GM12878 (cell line): ENCODE measurements around the gene NKX2-3. TPM values are rescaled to one million over a fixed set of nuclear protein-coding genes. Genes with fewer than 3 reads are reported as not detected.

Experiments
- ATAC-seq: fragments of 200-7000 bp; cut with Tn5 transposase; 3 replicates; pipeline ENCODE4 v1.9.1; 2020; ENCODE audit warnings: mild to moderate bottlenecking, moderate library complexity
- BruUV-seq: library from RNA; stranded (reverse); fragments of 400-500 nt; replicated peaks from 2 replicates; lab custom pipeline; 2021; lab: Mats Ljungman, UMichigan
- CTCF ChIA-PET: fragments of 300-600 bp; sonication (Branson Sonifier 250); formaldehyde crosslinking; extraction: SDS; loops from one replicate; lab custom pipeline; 2021; ENCODE audit warnings: inconsistent platforms; lab: Yijun Ruan, JAX
- POLR2A ChIA-PET: fragments of 350-600 bp; formaldehyde crosslinking; extraction: SDS; loops from one replicate; lab custom pipeline; 2021; ENCODE audit warnings: inconsistent platforms; lab: Charles Lee
- RAD21 ChIA-PET: fragments of 300-600 bp; sonication (Branson Sonifier 250); formaldehyde crosslinking; loops from one replicate; lab custom pipeline; 2023; ENCODE audit warnings: antibody characterized with exemption; ENCODE audit not compliant: unreplicated experiment; lab: Charles Lee
- SMC1A ChIA-PET: fragments of 300-600 bp; sonication (Branson Sonifier 250); formaldehyde crosslinking; loops from one replicate; lab custom pipeline; 2023; ENCODE audit not compliant: unreplicated experiment, uncharacterized antibody; lab: Charles Lee
- DNase-seq: peaks from one replicate; pipeline ENCODE4 v3.0.0-alpha.2; 2011; ENCODE audit warnings: low read depth, low spot score
- FAIRE-seq: peaks from 3 replicates; lab custom pipeline; 2011; peaks lifted over from hg19 to GRCh38; lab: Jason Lieb, UNC
- H2AFZ ChIP-seq: 2 replicates; pipeline ENCODE4 v1.6.0; 2011; ENCODE audit warnings: low read depth, low read length, control low read depth; ENCODE audit not compliant: control insufficient read depth
- H3K27ac ChIP-seq: 2 replicates; pipeline ENCODE4 v1.5.1; 2011; ENCODE audit warnings: control low read depth; ENCODE audit not compliant: control insufficient read depth, insufficient read depth
- H3K27me3 ChIP-seq, 2 experiments: replicated peaks in 1 of 2; 2 replicates each; pipeline versions ENCODE4 v1.6.0 to v1.6.1; 2011; ENCODE audit warnings: low read length in 1 of 2; ENCODE audit not compliant: control insufficient read depth in 2 of 2, insufficient read depth in 2 of 2
- H3K36me3 ChIP-seq, 2 experiments: 2 replicates each; pipeline ENCODE4 v1.5.1; 2011; ENCODE audit warnings: low read length in 1 of 2; ENCODE audit not compliant: control insufficient read depth in 2 of 2, insufficient read depth in 2 of 2
- H3K4me1 ChIP-seq: 2 replicates; pipeline ENCODE4 v1.6.1; 2011; ENCODE audit warnings: mild to moderate bottlenecking, low read length, moderate library complexity, mixed read lengths; ENCODE audit not compliant: control insufficient read depth, insufficient read depth
- H3K4me2 ChIP-seq: 2 replicates; pipeline ENCODE4 v1.6.0; 2011; ENCODE audit warnings: control low read depth; ENCODE audit not compliant: control insufficient read depth, insufficient read depth
- H3K4me3 ChIP-seq: fragments of 200-600 bp; sonication (generic); 2 replicates; pipeline ENCODE4 v1.5.1; 2016
- H3K79me2 ChIP-seq: 2 replicates; pipeline ENCODE4 v1.6.0; 2011; ENCODE audit warnings: low read length; ENCODE audit not compliant: control insufficient read depth, insufficient read depth
- H3K9ac ChIP-seq: 2 replicates; pipeline ENCODE4 v1.8.0; 2011; ENCODE audit warnings: low read length, control low read depth, mixed read lengths; ENCODE audit not compliant: control insufficient read depth, insufficient read depth
- H3K9me3 ChIP-seq: replicated peaks from 3 replicates; pipeline ENCODE4 v1.5.1; 2011; ENCODE audit warnings: mild to moderate bottlenecking, low read length; ENCODE audit not compliant: control insufficient read depth, insufficient read depth
- H4K20me1 ChIP-seq: 2 replicates; pipeline ENCODE4 v1.6.0; 2011; ENCODE audit not compliant: control insufficient read depth, insufficient read depth
- NR2C2 ChIP-seq: IDR thresholded peaks from 2 replicates; pipeline ENCODE4 v1.6.1; 2011; ENCODE audit warnings: borderline replicate concordance, low read depth; ENCODE audit not compliant: control insufficient read depth, insufficient read length
- PAX8 ChIP-seq: fragments of 450-650 bp; IDR thresholded peaks from 2 replicates; pipeline ENCODE4 v1.6.1; 2017; ENCODE audit warnings: mild to moderate bottlenecking, moderate library complexity
- POU2F2 ChIP-seq: IDR thresholded peaks from 3 replicates; pipeline ENCODE4 v1.6.1; 2011; ENCODE audit warnings: low read depth, mild to moderate bottlenecking, low read length, borderline replicate concordance
- RELA ChIP-seq: fragments of 450-650 bp; IDR thresholded peaks from 2 replicates; pipeline ENCODE4 v1.8.0; 2014; ENCODE audit warnings: borderline replicate concordance; ENCODE audit not compliant: partially characterized antibody
- RFX5 ChIP-seq: IDR thresholded peaks from 2 replicates; pipeline ENCODE4 v1.6.1; 2011; ENCODE audit warnings: low read depth, low read length, improper control_type of control experiment
- SIN3A ChIP-seq: IDR thresholded peaks from 2 replicates; pipeline ENCODE4 v1.6.1; 2012; ENCODE audit warnings: low read depth, low read length, improper control_type of control experiment
- SIX5 ChIP-seq: IDR thresholded peaks from 2 replicates; pipeline ENCODE4 v1.6.1; 2011; ENCODE audit warnings: mild to moderate bottlenecking, low read depth, low read length, moderate library complexity; ENCODE audit not compliant: severe bottlenecking
- ZZZ3 ChIP-seq: IDR thresholded peaks from 2 replicates; pipeline ENCODE4 v1.6.1; 2011; ENCODE audit warnings: low read depth; ENCODE audit not compliant: control insufficient read depth, insufficient read length
- WGBS: methylation state at CpG from one replicate; pipeline ENCODE4 v1.1.6; 2016; ENCODE audit warnings: low lambda C conversion rate; ENCODE audit not compliant: insufficient replicate concordance, insufficient coverage; ENCODE audit errors: missing lambda C conversion rate; 5-methylcytosine and 5-hydroxymethylcytosine counted together
- in situ Hi-C: fragments of 300-500 bp; cut with MboI; formaldehyde crosslinking; loops from 9 replicates; pipeline ENCODE4 v1.14.3; 2018; ENCODE audit warnings: mixed read lengths
- intact Hi-C: fragments of 100-400 bp; cut with micrococcal nuclease; formaldehyde crosslinking; loops from one replicate; pipeline ENCODE4 v1.14.2; 2022; ENCODE audit not compliant: unreplicated experiment
- polyA plus RNA-seq, 11 experiments: library from polyadenylated mRNA; depleted of rRNA in 4 of 11; unstranded in 6 of 11; stranded (reverse) in 5 of 11; fragments of >200 nt; fragmentation: Nextera tagmentation in 4 of 11; fragmentation: Illumina TruSeq in 1 of 11; extraction: Ambion mirVana in 4 of 11; extraction: Trizol in 1 of 11; gene quantifications; 1 replicate in 1 of 11; 2 replicates in 10 of 11; pipeline versions ENCODE4 v1.2.1 to v1.2.3, GENCODE V29; 2011 to 2016; ENCODE audit warnings: inconsistent platforms in 2 of 11, missing spikeins in 2 of 11, low read depth in 1 of 11
- total RNA-seq, 4 experiments: library from RNA; depleted of rRNA in 3 of 4; stranded (reverse); fragments of >200 nt in 3 of 4; fragmentation: Illumina TruSeq in 1 of 4; extraction: Trizol in 1 of 4; gene quantifications; 2 replicates each; pipeline versions ENCODE4 v1.2.1 to v1.2.3, GENCODE V29; 2013 to 2021
- TF ChIP-seq, protein P1 (sequence below): fragments of 450-650 bp; formaldehyde crosslinking; IDR thresholded peaks from 2 replicates; pipeline ENCODE4 v1.4.0; 2022; ENCODE audit warnings: mild to moderate bottlenecking, moderate library complexity
- TF ChIP-seq, protein P2 (sequence below): IDR thresholded peaks from 2 replicates; pipeline ENCODE4 v1.6.1; 2012; ENCODE audit warnings: low read depth, low read length, improper control_type of control experiment

Gene NKX2-3
- total and polyA plus RNA-seq, 10 of the 15 experiments (the other 5 are each of a cell fraction or from before 2014, with no cell fraction given): not detected

GRCh38 chr10:99521765-99522469, 10.8 kb upstream of the NKX2-3 start:
- Histone ChIP-seq H3K27me3 (peaks cover 0 to 2% of the 10 kb centered on the region in 2 experiments; a peak in 3 of 4 replicates), H3K36me3 (no peaks in the 10 kb centered on the region), H3K4me3 (no peak overlapping the region), H3K9me3 (no peaks in the 10 kb centered on the region), H3K27ac (no peak overlapping the region), H4K20me1 (no peaks in the 10 kb centered on the region), H3K79me2 (no peaks in the 10 kb centered on the region), H3K9ac (no peak overlapping the region), H3K4me2 (no peak overlapping the region), H2AFZ (no peak overlapping the region), H3K4me1 (no peaks in the 10 kb centered on the region)
- intact Hi-C loops: no loop called here
- BruUV-seq: no TSS peak
- TF ChIP-seq NR2C2 (no peak), RELA (no peak), ZZZ3 (no peak), POU2F2 (no peak), SIX5 (no peak), RFX5 (no peak), SIN3A (no peak), PAX8 (no peak)
- TF ChIP-seq, protein P1, sequence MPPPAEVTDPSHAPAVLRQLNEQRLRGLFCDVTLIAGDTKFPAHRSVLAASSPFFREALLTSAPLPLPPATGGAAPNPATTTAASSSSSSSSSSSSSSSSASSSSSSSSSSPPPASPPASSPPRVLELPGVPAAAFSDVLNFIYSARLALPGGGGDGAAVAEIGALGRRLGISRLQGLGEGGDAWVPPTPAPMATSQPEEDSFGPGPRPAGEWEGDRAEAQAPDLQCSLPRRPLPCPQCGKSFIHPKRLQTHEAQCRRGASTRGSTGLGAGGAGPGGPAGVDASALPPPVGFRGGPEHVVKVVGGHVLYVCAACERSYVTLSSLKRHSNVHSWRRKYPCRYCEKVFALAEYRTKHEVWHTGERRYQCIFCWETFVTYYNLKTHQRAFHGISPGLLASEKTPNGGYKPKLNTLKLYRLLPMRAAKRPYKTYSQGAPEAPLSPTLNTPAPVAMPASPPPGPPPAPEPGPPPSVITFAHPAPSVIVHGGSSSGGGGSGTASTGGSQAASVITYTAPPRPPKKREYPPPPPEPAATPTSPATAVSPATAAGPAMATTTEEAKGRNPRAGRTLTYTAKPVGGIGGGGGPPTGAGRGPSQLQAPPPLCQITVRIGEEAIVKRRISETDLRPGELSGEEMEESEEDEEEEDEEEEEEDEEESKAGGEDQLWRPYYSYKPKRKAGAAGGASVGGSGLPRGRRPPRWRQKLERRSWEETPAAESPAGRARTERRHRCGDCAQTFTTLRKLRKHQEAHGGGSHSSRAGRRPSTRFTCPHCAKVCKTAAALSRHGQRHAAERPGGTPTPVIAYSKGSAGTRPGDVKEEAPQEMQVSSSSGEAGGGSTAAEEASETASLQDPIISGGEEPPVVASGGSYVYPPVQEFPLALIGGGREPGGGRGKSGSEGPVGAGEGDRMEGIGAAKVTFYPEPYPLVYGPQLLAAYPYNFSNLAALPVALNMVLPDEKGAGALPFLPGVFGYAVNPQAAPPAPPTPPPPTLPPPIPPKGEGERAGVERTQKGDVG (CRISPR knock-in tag): no peak
- TF ChIP-seq, protein P2, sequence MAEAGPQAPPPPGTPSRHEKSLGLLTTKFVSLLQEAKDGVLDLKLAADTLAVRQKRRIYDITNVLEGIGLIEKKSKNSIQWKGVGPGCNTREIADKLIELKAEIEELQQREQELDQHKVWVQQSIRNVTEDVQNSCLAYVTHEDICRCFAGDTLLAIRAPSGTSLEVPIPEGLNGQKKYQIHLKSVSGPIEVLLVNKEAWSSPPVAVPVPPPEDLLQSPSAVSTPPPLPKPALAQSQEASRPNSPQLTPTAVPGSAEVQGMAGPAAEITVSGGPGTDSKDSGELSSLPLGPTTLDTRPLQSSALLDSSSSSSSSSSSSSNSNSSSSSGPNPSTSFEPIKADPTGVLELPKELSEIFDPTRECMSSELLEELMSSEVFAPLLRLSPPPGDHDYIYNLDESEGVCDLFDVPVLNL: no peak
- RAD21 ChIA-PET: no interaction called here
- no peak for FAIRE-seq
- 89% methylated on average over 51 of the region's 51 CpGs for WGBS
- SMC1A ChIA-PET: no interaction called here
- no peak for ATAC-seq
- CTCF ChIA-PET: no interaction called here
- DNase-seq: no peak
- POLR2A ChIA-PET: no interaction called here
- in situ Hi-C loops: no loop called here
